ENCODE results near the gene CAPZA2. TPM values are rescaled to one million over a fixed set of nuclear protein-coding genes. Genes with fewer than 3 reads are reported as not detected.
A peak's percentile ranks its signal among the peaks of the same experiment; 100 is the strongest.
"Not testable (repeated sequence)": the region's sequence is repeated elsewhere in the genome, so short reads cannot be mapped to it uniquely, and the experiment has no call there.

CAPZA2 gene
- 100 to 1,000 TPM; 115 to 152 (median 125) TPM for total RNA-seq

GRCh38 chr7:116862234-116862950, at the start of gene CAPZA2:
Gene CAPZA2 (plus strand): TSS chr7:116862587. CDS start chr7:116862612, 25 bp downstream.
- TF ChIP-seq CTCF (IDR thresholded peaks at IDR 0.05), result peak in 2 of 3 donors; percentile 83 to 91
- DNase-seq (ENCODE audit: low spot score), result peak; percentile 64
- ATAC-seq (ENCODE audit: low FRiP score), result peak; percentile 98

- no peak for ATAC-seq (ENCODE audit: low FRiP score)
- no peak for TF ChIP-seq CTCF (IDR thresholded peaks at IDR 0.05)
- no peak for DNase-seq (ENCODE audit: low spot score)
Observed at GRCh38 chr7:116812860-116813259, 49.5 kb upstream of the CAPZA2 start.

- not testable (repeated sequence) for DNase-seq (ENCODE audit: low spot score); ATAC-seq (ENCODE audit: low FRiP score)
Observed at GRCh38 chr7:116813371-116813770, 49.0 kb upstream of the CAPZA2 start.

- DNase-seq (ENCODE audit: low spot score) (no peak), ATAC-seq (ENCODE audit: low FRiP score) (no peak)
- no peak for TF ChIP-seq CTCF (IDR thresholded peaks at IDR 0.05)
Observed at GRCh38 chr7:116815041-116815440, 47.3 kb upstream of the CAPZA2 start.

- no peak for TF ChIP-seq CTCF (IDR thresholded peaks at IDR 0.05)
- ATAC-seq (ENCODE audit: low FRiP score) (no peak), DNase-seq (ENCODE audit: low spot score) (no peak)
Observed at GRCh38 chr7:116820149-116820548, 42.2 kb upstream of the CAPZA2 start.

GRCh38 chr7:116821647-116822046, 40.7 kb upstream of the CAPZA2 start:
- not testable (repeated sequence) for ATAC-seq (ENCODE audit: low FRiP score); DNase-seq (ENCODE audit: low spot score)

- no peak for DNase-seq (ENCODE audit: low spot score)
- ATAC-seq (ENCODE audit: low FRiP score), result no peak
- TF ChIP-seq CTCF (IDR thresholded peaks at IDR 0.05), result no peak
Observed at GRCh38 chr7:116824449-116824848, 37.9 kb upstream of the CAPZA2 start.

GRCh38 chr7:116828281-116828680, 34.1 kb upstream of the CAPZA2 start:
- no peak for DNase-seq (ENCODE audit: low spot score)
- no peak for TF ChIP-seq CTCF (IDR thresholded peaks at IDR 0.05)
- no peak for ATAC-seq (ENCODE audit: low FRiP score)
